OCI-LY3 (cell line): ENCODE data around the gene IRAK1.

Experiments used
- H2AFZ ChIP-seq: fragments of 200-600, 300-600 bp; shearing (Covaris generic); 2 replicates; pipeline ENCODE4 v1.6.0; 2014; ENCODE audit warnings: antibody characterized with exemption, low read depth, low read length
- H3K27ac ChIP-seq: fragments of 200-600, 300-600 bp; sonication (generic); 2 replicates; pipeline ENCODE4 v1.5.1; 2014; ENCODE audit warnings: mild to moderate bottlenecking, low read length, moderate library complexity, mixed read lengths
- H3K27me3 ChIP-seq: fragments of 200-600, 300-600 bp; sonication (generic); 2 replicates; pipeline ENCODE4 v1.6.1; 2014; ENCODE audit warnings: low read depth, low read length, mixed read lengths
- H3K36me3 ChIP-seq: fragments of 200-600, 300-600 bp; sonication (generic); replicated peaks from 2 replicates; pipeline ENCODE3; 2014; ENCODE audit warnings: low read depth, low read length, mixed read lengths
- H3K4me1 ChIP-seq: fragments of 300-600, 200-600 bp; sonication (generic); 2 replicates; pipeline ENCODE4 v1.6.1; 2014; ENCODE audit warnings: low read length, mixed read lengths
- H3K4me2 ChIP-seq: fragments of 200-600, 300-600 bp; sonication (generic); 2 replicates; pipeline ENCODE4 v1.6.1; 2014; ENCODE audit warnings: low read length, mixed read lengths
- H3K4me3 ChIP-seq: fragments of 300-600, 200-600 bp; sonication (generic); 2 replicates; pipeline ENCODE4 v1.5.1; 2014; ENCODE audit warnings: antibody characterized with exemption, mild to moderate bottlenecking, low read length, moderate library complexity
- H3K79me2 ChIP-seq: fragments of 300-600, 200-600 bp; shearing (Covaris generic); 2 replicates; pipeline ENCODE4 v1.6.1; 2014; ENCODE audit warnings: mild to moderate bottlenecking, low read length, mixed read lengths
- H3K9ac ChIP-seq: fragments of 300-600, 200-600 bp; shearing (Covaris generic); 2 replicates; pipeline ENCODE4 v1.6.0; 2014; ENCODE audit warnings: mild to moderate bottlenecking, low read length, moderate library complexity
- H3K9me3 ChIP-seq: fragments of 200-600, 300-600 bp; shearing (Covaris generic); 2 replicates; pipeline ENCODE4 v1.6.1; 2014; ENCODE audit warnings: low read length, mixed read lengths; ENCODE audit not compliant: insufficient read depth
- H4K20me1 ChIP-seq: fragments of 200-600, 300-600 bp; sonication (generic); 2 replicates; pipeline ENCODE4 v1.6.1; 2016; ENCODE audit warnings: low read length, mixed read lengths; ENCODE audit not compliant: insufficient read depth
- EZH2phosphoT487 ChIP-seq: fragments of 200-600 bp; shearing (Covaris generic); IDR thresholded peaks from 2 replicates; pipeline ENCODE4 v1.6.1; 2018; ENCODE audit warnings: antibody characterized with exemption, mixed run types, low read depth
- TF ChIP-seq, protein P1 (sequence below): fragments of 200-600, 300-600 bp; sonication (generic); IDR thresholded peaks from 2 replicates; pipeline ENCODE4 v1.5.1; 2014; ENCODE audit warnings: antibody characterized with exemption, low read length, low read depth

IRAK1 gene

DNA sequence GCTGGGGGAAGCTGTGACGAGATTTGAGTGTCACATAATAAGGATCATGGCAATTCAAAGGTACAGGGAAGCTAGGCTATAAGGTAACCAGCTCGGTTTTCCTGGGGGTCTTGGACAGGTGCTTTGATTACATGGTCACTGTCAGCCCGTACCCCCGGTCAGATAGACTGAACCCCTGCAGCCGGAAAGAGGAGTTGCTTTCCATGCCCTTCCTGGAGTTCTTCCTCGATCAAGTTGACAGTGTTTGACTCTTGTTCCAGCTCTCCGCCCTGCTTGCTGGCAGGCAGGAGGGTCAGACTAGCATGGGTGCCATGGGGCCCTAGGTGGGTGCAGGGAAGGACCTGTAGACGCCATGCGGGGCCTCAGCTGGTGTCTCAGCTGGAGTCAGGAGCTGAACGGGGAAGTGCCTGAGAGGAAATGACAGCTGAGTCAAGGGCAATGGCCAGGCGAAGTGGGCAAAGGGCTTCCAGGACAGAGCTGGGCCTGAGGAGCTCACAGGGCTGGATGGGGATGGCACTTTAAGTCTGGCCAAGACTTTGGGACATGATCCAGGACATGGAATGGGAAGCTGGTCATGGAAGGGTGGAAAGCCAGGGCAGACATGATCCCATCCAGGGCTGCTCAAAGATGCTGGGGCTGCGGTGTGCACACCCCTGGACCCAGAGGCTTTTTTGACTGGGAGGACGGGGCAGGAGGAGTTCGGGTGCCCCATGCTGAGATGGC, 45.5 kb downstream of the IRAK1 start:
- peaks cover 39% of the 10 kb centered on the region for H3K79me2 ChIP-seq
- peak overlapping the region; percentile 90 for H3K4me2 ChIP-seq
- H4K20me1 ChIP-seq: peaks cover 8% of the 10 kb centered on the region
- H3K9me3 ChIP-seq: no peaks in the 10 kb centered on the region
- H3K9ac ChIP-seq: peak overlapping the region; percentile 100; the same call in 1 of the 2 replicates
- peaks cover 15% of the 10 kb centered on the region for H3K4me1 ChIP-seq
- peaks cover 6% of the 10 kb centered on the region for H3K36me3 ChIP-seq
- TF ChIP-seq, protein P1, sequence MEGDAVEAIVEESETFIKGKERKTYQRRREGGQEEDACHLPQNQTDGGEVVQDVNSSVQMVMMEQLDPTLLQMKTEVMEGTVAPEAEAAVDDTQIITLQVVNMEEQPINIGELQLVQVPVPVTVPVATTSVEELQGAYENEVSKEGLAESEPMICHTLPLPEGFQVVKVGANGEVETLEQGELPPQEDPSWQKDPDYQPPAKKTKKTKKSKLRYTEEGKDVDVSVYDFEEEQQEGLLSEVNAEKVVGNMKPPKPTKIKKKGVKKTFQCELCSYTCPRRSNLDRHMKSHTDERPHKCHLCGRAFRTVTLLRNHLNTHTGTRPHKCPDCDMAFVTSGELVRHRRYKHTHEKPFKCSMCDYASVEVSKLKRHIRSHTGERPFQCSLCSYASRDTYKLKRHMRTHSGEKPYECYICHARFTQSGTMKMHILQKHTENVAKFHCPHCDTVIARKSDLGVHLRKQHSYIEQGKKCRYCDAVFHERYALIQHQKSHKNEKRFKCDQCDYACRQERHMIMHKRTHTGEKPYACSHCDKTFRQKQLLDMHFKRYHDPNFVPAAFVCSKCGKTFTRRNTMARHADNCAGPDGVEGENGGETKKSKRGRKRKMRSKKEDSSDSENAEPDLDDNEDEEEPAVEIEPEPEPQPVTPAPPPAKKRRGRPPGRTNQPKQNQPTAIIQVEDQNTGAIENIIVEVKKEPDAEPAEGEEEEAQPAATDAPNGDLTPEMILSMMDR: no peak
- TF ChIP-seq EZH2phosphoT487: no peak
- no peak overlapping the region for H2AFZ ChIP-seq
- peak overlapping the region; percentile 98; the same call in 1 of the 2 replicates for H3K27ac ChIP-seq
- no peaks in the 10 kb centered on the region for H3K27me3 ChIP-seq
- peak overlapping the region; percentile 97; the same call in 1 of the 2 replicates for H3K4me3 ChIP-seq

DNA sequence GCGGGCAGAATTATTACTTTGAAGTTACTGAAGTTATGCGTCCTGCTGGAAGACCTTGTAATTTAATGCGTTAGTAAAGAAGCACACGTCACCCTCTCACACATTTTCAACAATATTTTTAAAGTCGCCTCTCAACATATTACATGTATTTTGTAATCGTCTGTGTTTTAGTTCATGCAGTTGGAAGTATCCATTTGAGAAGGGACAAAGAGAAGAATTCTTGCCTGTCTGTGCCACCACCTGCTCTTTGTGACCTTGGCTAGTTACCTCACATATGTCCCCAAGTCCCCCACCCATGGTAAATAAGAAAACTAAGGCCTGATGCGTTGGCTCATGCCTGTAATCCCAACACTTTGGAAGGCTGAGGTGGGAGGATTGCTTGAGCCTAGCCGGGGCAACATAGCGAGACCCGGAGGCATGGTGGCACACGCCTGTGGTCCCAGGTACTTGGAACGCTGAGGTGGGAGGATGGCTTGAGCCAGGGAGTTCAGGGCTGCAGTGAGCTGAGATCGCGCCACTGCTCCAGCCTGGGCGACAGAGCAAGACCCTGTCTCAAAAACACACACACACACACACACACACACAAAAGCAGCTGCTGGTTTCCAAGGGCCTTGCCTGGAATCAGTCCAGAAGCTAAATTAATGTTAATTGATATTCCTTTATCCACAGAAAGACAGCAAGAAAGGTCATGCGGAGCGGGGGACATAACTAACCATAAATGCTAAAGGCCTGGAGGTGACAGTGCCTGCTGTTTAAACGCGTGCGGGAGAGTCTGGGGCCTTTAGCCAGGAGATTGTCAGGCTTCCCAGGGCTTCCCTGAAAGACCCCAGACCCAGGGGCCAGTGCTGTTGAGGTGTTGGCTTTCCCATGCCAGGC, 46.3 kb downstream of the IRAK1 start:
- Histone ChIP-seq H3K36me3 (peaks cover 9% of the 10 kb centered on the region), H3K9ac (peak overlapping the region; percentile 100), H2AFZ (no peak overlapping the region), H3K4me3 (peak overlapping the region; percentile 97), H3K4me2 (peak overlapping the region; percentile 90), H3K27me3 (no peaks in the 10 kb centered on the region), H4K20me1 (peaks cover 16% of the 10 kb centered on the region), H3K27ac (peak overlapping the region; percentile 98), H3K79me2 (peaks cover 47% of the 10 kb centered on the region), H3K9me3 (no peaks in the 10 kb centered on the region), H3K4me1 (peaks cover 23% of the 10 kb centered on the region)
- TF ChIP-seq EZH2phosphoT487: no peak
- TF ChIP-seq, protein P1: no peak

DNA sequence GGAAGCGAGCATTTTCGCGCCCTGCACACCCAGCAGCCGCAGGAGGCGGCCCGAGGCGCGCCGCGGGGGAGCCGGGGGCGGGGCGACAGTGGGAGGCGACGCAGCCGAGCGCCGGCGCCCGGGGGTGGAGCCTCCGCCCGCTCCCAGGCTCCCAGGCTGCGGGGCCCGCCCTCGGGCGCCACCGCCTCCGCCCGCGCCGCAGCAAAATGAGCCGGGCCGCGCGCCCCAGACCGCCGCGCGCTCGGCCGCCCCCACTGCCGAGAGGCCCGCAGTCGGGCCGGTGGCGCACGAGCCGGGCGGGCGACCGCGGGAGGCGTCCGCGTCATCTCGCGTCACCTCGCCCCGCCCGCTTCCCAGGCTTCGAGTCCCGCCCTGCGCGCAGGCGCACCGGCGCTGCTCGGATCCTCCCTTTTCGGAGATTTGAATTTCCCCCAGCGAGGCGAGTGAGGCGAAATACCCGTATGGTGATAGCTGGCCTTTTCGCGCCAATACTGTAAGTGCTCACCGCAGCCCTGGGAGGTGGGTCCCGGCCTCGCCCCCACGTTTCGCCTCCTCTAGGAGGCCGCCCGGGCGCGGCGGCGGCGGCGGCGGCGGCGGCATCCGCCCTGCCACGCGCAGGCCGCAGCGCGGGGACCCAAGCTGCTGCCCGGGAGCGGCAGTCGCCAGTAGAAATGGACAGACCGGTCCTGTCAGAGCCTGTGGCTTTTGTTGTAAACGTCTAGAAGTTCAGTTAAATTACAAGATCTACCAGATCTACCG, 47.2 kb downstream of the IRAK1 start, which contains the start of gene TMEM187:
Gene TMEM187, plus strand, starts transcription at position 387 of the 759 bp plus-strand sequence. CDS start 9,309 bp downstream, outside the sequence.
- peaks cover 55% of the 10 kb centered on the region for H3K79me2 ChIP-seq
- peak within 1 kb of the TSS; percentile 100 for H3K9ac ChIP-seq
- H3K27ac ChIP-seq: peak within 1 kb of the TSS; percentile 98
- H3K4me3 ChIP-seq: peak within 1 kb of the TSS; percentile 97
- H4K20me1 ChIP-seq: peaks cover 24% of the 10 kb centered on the region
- peaks cover 31% of the 10 kb centered on the region for H3K4me1 ChIP-seq
- TF ChIP-seq, protein P1: no peak
- no peak for TF ChIP-seq EZH2phosphoT487
- peak within 1 kb of the TSS; percentile 79; the same call in 1 of the 2 replicates for H2AFZ ChIP-seq
- no peaks in the 10 kb centered on the region for H3K9me3 ChIP-seq
- peaks cover 14% of the 10 kb centered on the region for H3K36me3 ChIP-seq
- H3K27me3 ChIP-seq: no peaks in the 10 kb centered on the region
- peak within 1 kb of the TSS; percentile 90 for H3K4me2 ChIP-seq
